Lower lobe of right lung (tissue), 2 donors: ENCODE measurements around the gene SF3A1. TPM values are rescaled to one million over a fixed set of nuclear protein-coding genes. Genes with fewer than 3 reads are reported as not detected.

Experiments used
- ATAC-seq, 2 donors: fragments of 200-7000 bp; cut with Tn5 transposase; one replicate each; pipeline ENCODE4 v1.9.1; 2020 to 2022; ENCODE audit warnings: mild to moderate bottlenecking in 2 of 2, moderate library complexity in 2 of 2
- DNase-seq: peaks from one replicate; pipeline ENCODE4 v3.0.0-alpha.2; 2020
- H3K27ac ChIP-seq: fragments of 200-600 bp; one replicate; pipeline ENCODE4 v1.8.0; 2022
- H3K27me3 ChIP-seq: fragments of 200-600 bp; one replicate; pipeline ENCODE4 v1.8.0; 2022; ENCODE audit warnings: low read depth
- H3K36me3 ChIP-seq: fragments of 200-600 bp; one replicate; pipeline ENCODE4 v1.8.0; 2022; ENCODE audit warnings: mild to moderate bottlenecking
- H3K4me1 ChIP-seq: fragments of 200-600 bp; one replicate; pipeline ENCODE4 v1.8.0; 2022
- H3K4me3 ChIP-seq: fragments of 200-600 bp; one replicate; pipeline ENCODE4 v1.8.0; 2022; ENCODE audit warnings: mild to moderate bottlenecking
- H3K9me3 ChIP-seq: fragments of 200-600 bp; one replicate; pipeline ENCODE4 v1.8.0; 2022
- CTCF ChIP-seq: fragments of 200-600 bp; IDR thresholded peaks from one replicate; pipeline ENCODE4 v1.8.0; 2022; ENCODE audit warnings: antibody characterized with exemption, mild to moderate bottlenecking
- intact Hi-C: fragments of 100-400 bp; cut with DNase I; formaldehyde crosslinking; loops from one replicate; pipeline ENCODE4 v1.11.0; 2022
- total RNA-seq: library from RNA; stranded (reverse); fragmentation: NEBNext Ultra II Directional; extraction: Animal tissue kit (Norgen Biotek cat#: 25700); gene quantifications from one replicate; pipeline ENCODE4 v1.2.1, GENCODE V29; 2021
- donor health status: DM: no; HTN: yes; CAD: no; lungs with severe emphysema.

Gene SF3A1
- total RNA-seq, 1 donor from 2014 or later, result 162 TPM

- intact Hi-C loops, result no loop called here
- Histone ChIP-seq H3K4me1 (peaks cover 55% of the 10 kb centered on the region), H3K4me3 (no peak overlapping the region), H3K9me3 (no peaks in the 10 kb centered on the region), H3K36me3 (peaks cover 77% of the 10 kb centered on the region), H3K27me3 (no peaks in the 10 kb centered on the region), H3K27ac (no peak overlapping the region)
- TF ChIP-seq CTCF, result no peak
- DNase-seq (no peak), ATAC-seq (no peak)
These were observed 61.9 kb downstream of the SF3A1 start for GRCh38 chr22:30294830-30295229.

- DNase-seq (no peak), ATAC-seq (no peak)
- intact Hi-C loops, result no loop called here
- Histone ChIP-seq H3K27ac (no peak overlapping the region), H3K36me3 (peaks cover 70% of the 10 kb centered on the region), H3K4me3 (no peak overlapping the region), H3K4me1 (peaks cover 52% of the 10 kb centered on the region), H3K9me3 (no peaks in the 10 kb centered on the region), H3K27me3 (no peaks in the 10 kb centered on the region)
- TF ChIP-seq CTCF, result no peak
These were observed 62.6 kb downstream of the SF3A1 start for GRCh38 chr22:30294066-30294465.

- no peak for ATAC-seq
- Histone ChIP-seq H3K4me3 (no peak overlapping the region), H3K4me1 (peaks cover 50% of the 10 kb centered on the region), H3K36me3 (peaks cover 59% of the 10 kb centered on the region), H3K9me3 (no peaks in the 10 kb centered on the region), H3K27me3 (no peaks in the 10 kb centered on the region), H3K27ac (peak overlapping the region; percentile 95)
- DNase-seq, result no peak
- TF ChIP-seq CTCF, result no peak
- intact Hi-C loops, result no loop called here
These were observed 63.7 kb downstream of the SF3A1 start for GRCh38 chr22:30293026-30293425.

GRCh38 chr22:30292069-30292970 is 64.4 kb downstream of the SF3A1 start:
- ATAC-seq (no peak), DNase-seq (no peak)
- no peaks in the 10 kb centered on the region for H3K9me3 ChIP-seq
- H3K27ac ChIP-seq, result peak overlapping the region; percentile 95
- H3K36me3 ChIP-seq, result peaks cover 52% of the 10 kb centered on the region
- H3K4me3 ChIP-seq, result no peak overlapping the region
- TF ChIP-seq CTCF, result no peak
- intact Hi-C loops, result no loop called here
- peaks cover 50% of the 10 kb centered on the region for H3K4me1 ChIP-seq
- H3K27me3 ChIP-seq, result no peaks in the 10 kb centered on the region

GRCh38 chr22:30291058-30291892 is 65.4 kb downstream of the SF3A1 start:
- peak; percentile 87 for DNase-seq
- Histone ChIP-seq H3K36me3 (peaks cover 50% of the 10 kb centered on the region), H3K27me3 (no peaks in the 10 kb centered on the region), H3K9me3 (no peaks in the 10 kb centered on the region), H3K27ac (peak overlapping the region; percentile 95), H3K4me1 (peaks cover 47% of the 10 kb centered on the region), H3K4me3 (no peak overlapping the region)
- no peak for TF ChIP-seq CTCF
- peak; percentile 47 to 58 for ATAC-seq
- intact Hi-C loops, result no loop called here
